HepG2 (cell line): ENCODE data around the gene ZNF593OS. TPM values are rescaled to one million over a fixed set of nuclear protein-coding genes. Genes with fewer than 3 reads are reported as not detected.

Experiments
- BATF2 ChIP-seq: sonication (generic); formaldehyde crosslinking; IDR thresholded peaks from 2 replicates; pipeline ENCODE4 v1.8.0; 2022; ENCODE audit warnings: mild to moderate bottlenecking, missing genetic modification reagents, moderate library complexity
- DNMT1 ChIP-seq: sonication (generic); formaldehyde crosslinking; IDR thresholded peaks from 2 replicates; pipeline ENCODE4 v1.5.1; 2020; ENCODE audit warnings: mild to moderate bottlenecking, missing genetic modification reagents
- FOXP4 ChIP-seq: sonication (generic); formaldehyde crosslinking; IDR thresholded peaks from 2 replicates; pipeline ENCODE4 v1.4.0; 2020; ENCODE audit warnings: missing genetic modification reagents
- MXD3 ChIP-seq: IDR thresholded peaks from 2 replicates; pipeline ENCODE4 v1.6.1; 2016; ENCODE audit warnings: mild to moderate bottlenecking, missing biosample characterization, missing genetic modification reagents
- NFIB ChIP-seq: sonication (generic); formaldehyde crosslinking; IDR thresholded peaks from 2 replicates; pipeline ENCODE4 v1.9.0; 2021; ENCODE audit warnings: missing genetic modification reagents, mild to moderate bottlenecking, borderline replicate concordance
- NR2F6 ChIP-seq, 2 experiments: IDR thresholded peaks; 2 replicates each; pipeline ENCODE4 v1.6.1; 2016; ENCODE audit warnings: antibody characterized with exemption in 1 of 2, mild to moderate bottlenecking in 1 of 2
- PPARG ChIP-seq: conservative IDR thresholded peaks from 2 replicates; pipeline ENCODE4 v1.6.1; 2016; ENCODE audit warnings: missing biosample characterization, missing genetic modification reagents
- REL ChIP-seq: sonication (generic); formaldehyde crosslinking; conservative IDR thresholded peaks from 2 replicates; pipeline ENCODE4 v1.8.0; 2022; ENCODE audit warnings: mild to moderate bottlenecking, missing genetic modification reagents, moderate library complexity
- SNAPC4 ChIP-seq: sonication (generic); formaldehyde crosslinking; IDR thresholded peaks from 2 replicates; pipeline ENCODE4 v1.4.0; 2020; ENCODE audit warnings: mild to moderate bottlenecking, missing genetic modification reagents
- TBL1XR1 ChIP-seq: fragments of 150-350 bp; IDR thresholded peaks from 2 replicates; pipeline ENCODE4 v1.6.1; 2014; ENCODE audit warnings: borderline replicate concordance, low read length; ENCODE audit not compliant: partially characterized antibody
- ZNF329 ChIP-seq: sonication (generic); formaldehyde crosslinking; IDR thresholded peaks from 2 replicates; pipeline ENCODE4 v1.9.0; 2021; ENCODE audit warnings: low read depth, mild to moderate bottlenecking, missing genetic modification reagents
- ZNF503 ChIP-seq: sonication (generic); formaldehyde crosslinking; IDR thresholded peaks from 2 replicates; pipeline ENCODE4 v1.4.0; 2020; ENCODE audit warnings: missing genetic modification reagents
- ZNF616 ChIP-seq: sonication (generic); formaldehyde crosslinking; IDR thresholded peaks from 2 replicates; pipeline ENCODE4 v1.5.0; 2020; ENCODE audit warnings: low read depth, mild to moderate bottlenecking, missing genetic modification reagents
- polyA plus RNA-seq, 8 experiments: library from polyadenylated mRNA; depleted of rRNA in 3 of 8; stranded (reverse) in 7 of 8; unstranded in 1 of 8; fragments of >200 nt; fragmentation: Illumina TruSeq in 4 of 8; extraction: Trizol in 4 of 8; gene quantifications; 2 replicates each; pipeline versions ENCODE4 v1.2.1 to v1.2.3, GENCODE V29; 2011 to 2016; ENCODE audit warnings: low read depth in 4 of 8, missing spikeins in 1 of 8, mixed read lengths in 1 of 8; ENCODE audit not compliant: insufficient read depth in 1 of 8
- total RNA-seq, 5 experiments: library from RNA; depleted of rRNA; stranded (reverse); fragments of >200 nt; fragmentation: Illumina TruSeq; extraction: Trizol; gene quantifications; 2 replicates each; pipeline ENCODE4 v1.2.3, GENCODE V29; 2016; ENCODE audit warnings: low read depth in 1 of 5
- TF ChIP-seq, protein P1 (sequence below): sonication (generic); formaldehyde crosslinking; conservative IDR thresholded peaks from 2 replicates; pipeline ENCODE4 v1.8.0; 2022; ENCODE audit warnings: missing genetic modification reagents

ZNF593OS gene
- total and polyA plus RNA-seq, 2 of the 13 experiments (the other 11 are each of a cell fraction or from before 2014, with no cell fraction given): not detected

- TF ChIP-seq ZNF329 (CRISPR knock-in tag) (peak; percentile 78), SNAPC4 (CRISPR knock-in tag) (peak; percentile 82), FOXP4 (peak; percentile 47), ZNF503 (CRISPR knock-in tag) (peak; percentile 77), ZNF616 (CRISPR knock-in tag) (0 out of 2 replicates have a peak, but pooled peaks have one; percentile 62), BATF2 (peak; percentile 73; the same call in 1 of the 2 replicates), TBL1XR1 (no peak), REL (peak; percentile 77; the same call in 1 of the 2 replicates), NFIB (no peak), PPARG (CRISPR knock-in tag) (peak; percentile 47; the same call in 1 of the 2 replicates), MXD3 (peak; percentile 98), NR2F6 (IDR thresholded peaks at IDR 0.05) (no peak), NR2F6 (CRISPR knock-in tag; IDR thresholded peaks at IDR 0.05) (peak; percentile 76), DNMT1 (CRISPR knock-in tag) (peak; percentile 98)
- TF ChIP-seq, protein P1, sequence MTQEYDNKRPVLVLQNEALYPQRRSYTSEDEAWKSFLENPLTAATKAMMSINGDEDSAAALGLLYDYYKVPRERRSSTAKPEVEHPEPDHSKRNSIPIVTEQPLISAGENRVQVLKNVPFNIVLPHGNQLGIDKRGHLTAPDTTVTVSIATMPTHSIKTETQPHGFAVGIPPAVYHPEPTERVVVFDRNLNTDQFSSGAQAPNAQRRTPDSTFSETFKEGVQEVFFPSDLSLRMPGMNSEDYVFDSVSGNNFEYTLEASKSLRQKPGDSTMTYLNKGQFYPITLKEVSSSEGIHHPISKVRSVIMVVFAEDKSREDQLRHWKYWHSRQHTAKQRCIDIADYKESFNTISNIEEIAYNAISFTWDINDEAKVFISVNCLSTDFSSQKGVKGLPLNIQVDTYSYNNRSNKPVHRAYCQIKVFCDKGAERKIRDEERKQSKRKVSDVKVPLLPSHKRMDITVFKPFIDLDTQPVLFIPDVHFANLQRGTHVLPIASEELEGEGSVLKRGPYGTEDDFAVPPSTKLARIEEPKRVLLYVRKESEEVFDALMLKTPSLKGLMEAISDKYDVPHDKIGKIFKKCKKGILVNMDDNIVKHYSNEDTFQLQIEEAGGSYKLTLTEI (CRISPR knock-in tag): no peak
Measured at GRCh38 chr1:26169669-26170471, 1.8 kb downstream of the ZNF593OS start, which contains the start of gene ZNF593 (continued).
